Retinal pigment epithelial cell (primary cell): ENCODE measurements around the gene NGDN.

Source experiments
- DNase-seq: peaks from one replicate; pipeline ENCODE4 v3.0.0-alpha.2; 2010; ENCODE audit warnings: low read depth
- H3K4me3 ChIP-seq: 2 replicates; pipeline ENCODE4 v1.5.1; 2011; ENCODE audit warnings: mild to moderate bottlenecking, low read length, control low read depth, moderate library complexity
- CTCF ChIP-seq: conservative IDR thresholded peaks from 2 replicates; pipeline ENCODE4 v1.5.1; 2011; ENCODE audit warnings: low read depth, low read length, control low read depth, inconsistent platforms

Gene NGDN

GRCh38 chr14:23513818-23514643 lies 44.5 kb downstream of the NGDN start:
- no peak for TF ChIP-seq CTCF
- no peak overlapping the region for H3K4me3 ChIP-seq
- DNase-seq = no peak

GRCh38 chr14:23514644-23514957 lies 45.1 kb downstream of the NGDN start:
- TF ChIP-seq CTCF = no peak
- DNase-seq = no peak
- H3K4me3 ChIP-seq = no peak overlapping the region

- TF ChIP-seq CTCF = no peak
- no peak overlapping the region for H3K4me3 ChIP-seq
- DNase-seq = no peak
These were observed 48.3 kb downstream of the NGDN start for GRCh38 chr14:23517650-23518326.

- H3K4me3 ChIP-seq = no peak overlapping the region
- no peak for TF ChIP-seq CTCF
- peak; percentile 5 for DNase-seq
These were observed 49.2 kb downstream of the NGDN start for GRCh38 chr14:23518709-23519108.

- TF ChIP-seq CTCF = no peak
- H3K4me3 ChIP-seq = no peak overlapping the region
- no peak for DNase-seq
These were observed 51.5 kb downstream of the NGDN start for GRCh38 chr14:23520899-23521533.

GRCh38 chr14:23521785-23522640 lies 52.5 kb downstream of the NGDN start:
- DNase-seq = no peak
- H3K4me3 ChIP-seq = no peak overlapping the region
- no peak for TF ChIP-seq CTCF
